HG03520 (cell line): ENCODE measurements around the gene EEF2K.

ENCODE experiments used
- ATAC-seq: cut with Tn5 transposase; IDR thresholded peaks from one replicate; pipeline ENCODE4 v1.9.1; 2021; ENCODE audit warnings: mild to moderate bottlenecking, moderate library complexity; ENCODE audit not compliant: unreplicated experiment

Gene EEF2K

DNA sequence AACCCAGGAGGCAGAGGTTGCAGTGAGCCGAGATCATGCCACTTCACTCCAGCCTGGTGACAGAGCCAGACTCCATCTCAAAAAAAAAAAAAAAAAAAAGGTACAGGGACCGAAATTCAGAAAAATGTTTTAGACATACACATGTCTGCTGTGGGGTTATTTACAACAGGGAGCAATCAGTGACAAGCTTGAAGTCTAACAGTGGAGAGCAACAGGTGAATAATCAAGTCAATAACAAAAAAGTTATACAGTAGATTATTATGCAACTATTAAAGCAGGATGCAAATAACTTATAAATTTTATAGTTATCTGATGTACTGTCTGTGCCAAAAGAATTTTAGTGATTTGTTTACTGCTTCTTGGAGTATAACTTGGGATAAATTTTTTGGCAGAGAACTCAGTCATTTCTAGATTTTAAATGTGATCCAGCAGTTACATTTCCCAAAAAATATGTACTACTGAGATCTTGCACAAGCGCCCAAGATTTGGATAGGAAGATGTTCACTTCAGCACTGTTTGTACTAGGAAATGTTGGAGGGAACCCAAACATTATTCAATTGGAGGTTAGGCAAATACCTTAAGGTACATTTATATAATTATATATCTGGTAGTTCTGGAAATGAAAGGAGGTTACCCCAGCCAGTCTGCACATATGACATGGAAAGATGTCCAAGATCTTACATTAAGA lies 34.1 kb downstream of the EEF2K start:
- ATAC-seq = no peak

DNA sequence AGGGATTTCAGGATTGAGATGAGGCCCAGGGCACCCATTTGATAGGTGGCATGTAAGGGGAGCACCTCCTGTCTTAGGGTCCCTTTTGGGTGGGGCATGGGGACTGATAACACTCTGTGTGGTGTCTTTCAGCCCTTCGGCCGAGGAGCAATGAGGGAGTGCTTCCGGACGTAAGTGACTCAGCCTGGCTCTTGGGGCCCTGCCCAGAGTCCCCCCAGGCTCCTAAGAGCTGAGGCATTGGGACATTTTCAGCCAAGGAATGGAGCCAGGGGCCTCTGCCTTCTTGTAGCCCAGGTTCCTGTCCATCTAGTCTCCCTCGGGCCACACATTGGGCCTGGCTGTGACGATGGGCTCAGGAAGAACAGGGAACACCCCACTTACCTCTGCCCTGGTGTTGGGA lies 44.4 kb downstream of the EEF2K start:
- no peak for ATAC-seq

DNA sequence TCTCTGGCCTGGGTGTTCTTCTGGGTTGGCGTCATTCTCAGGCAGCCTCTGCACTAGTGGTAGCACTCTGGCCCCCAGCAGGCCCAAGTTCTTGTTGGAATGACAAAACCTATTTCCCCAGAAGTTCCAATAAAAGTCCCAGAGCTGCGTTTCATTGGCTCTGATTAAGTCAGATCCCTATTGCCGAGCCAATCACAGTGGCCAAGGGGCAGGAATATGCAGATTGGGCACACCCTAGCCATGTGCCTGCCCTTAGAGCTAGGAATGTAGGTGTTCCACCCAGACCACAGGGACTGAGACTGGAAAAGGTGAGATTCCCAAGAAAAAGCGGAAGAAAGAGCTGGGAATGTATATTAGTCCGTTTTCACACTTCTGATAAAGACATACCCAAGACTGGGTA lies 46.2 kb downstream of the EEF2K start:
- no peak for ATAC-seq

DNA sequence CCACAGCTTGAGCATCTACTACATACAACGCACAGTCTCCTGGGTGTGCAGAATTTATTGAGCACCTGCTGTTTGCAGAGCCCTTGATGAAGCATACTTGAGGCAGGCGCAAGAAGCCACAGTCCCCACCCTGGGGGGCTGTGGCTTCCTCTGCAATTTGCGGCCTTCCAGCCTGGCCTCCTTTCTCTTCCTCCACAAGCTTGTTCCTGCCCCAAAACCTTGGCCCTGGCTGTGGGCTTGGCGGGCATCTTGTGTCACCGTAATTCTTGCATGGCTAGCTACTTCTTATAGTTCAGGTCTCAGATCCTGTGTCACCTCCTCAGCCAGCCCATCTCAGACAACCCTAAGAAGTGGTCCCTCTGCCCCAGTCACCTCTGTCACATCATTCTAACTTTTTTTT lies 47.2 kb downstream of the EEF2K start:
- ATAC-seq = no peak

DNA sequence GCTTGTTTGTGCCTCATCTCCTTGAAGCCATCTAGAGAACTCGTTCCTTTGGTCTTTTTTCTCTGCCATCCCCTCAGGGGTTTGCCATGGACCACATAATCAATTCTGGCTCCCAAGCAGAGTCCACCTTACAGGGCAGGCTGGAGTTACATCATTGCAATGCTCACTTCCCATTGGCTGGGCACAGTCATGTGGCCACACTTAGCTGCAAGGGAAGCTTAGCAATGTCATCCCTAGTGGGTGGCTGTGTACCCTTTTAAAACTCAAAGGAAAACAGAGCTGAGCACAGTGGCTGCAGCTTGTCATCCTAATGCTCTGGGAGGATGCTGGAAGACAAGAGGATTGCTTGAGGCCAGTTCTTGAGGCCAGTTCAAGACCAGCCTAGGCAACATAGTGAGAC lies 49.3 kb downstream of the EEF2K start:
- no peak for ATAC-seq

DNA sequence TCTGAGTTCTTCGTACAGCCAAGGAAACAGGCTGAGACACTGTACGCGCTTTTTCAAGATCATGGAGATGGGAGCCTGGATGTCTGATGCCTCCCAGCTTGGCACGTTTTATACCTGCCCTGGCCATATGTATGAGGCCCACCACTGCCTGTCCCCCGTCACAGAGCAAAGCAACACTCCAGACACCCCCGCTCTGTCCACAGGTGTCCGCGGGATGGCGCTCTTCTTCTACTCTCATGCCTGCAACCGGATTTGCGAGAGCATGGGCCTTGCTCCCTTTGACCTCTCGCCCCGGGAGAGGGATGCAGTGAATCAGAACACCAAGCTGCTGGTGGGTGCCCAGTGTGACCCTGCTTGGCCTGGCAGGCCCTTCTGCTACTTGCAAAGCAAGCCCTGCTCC lies 51.4 kb downstream of the EEF2K start:
- ATAC-seq = no peak

DNA sequence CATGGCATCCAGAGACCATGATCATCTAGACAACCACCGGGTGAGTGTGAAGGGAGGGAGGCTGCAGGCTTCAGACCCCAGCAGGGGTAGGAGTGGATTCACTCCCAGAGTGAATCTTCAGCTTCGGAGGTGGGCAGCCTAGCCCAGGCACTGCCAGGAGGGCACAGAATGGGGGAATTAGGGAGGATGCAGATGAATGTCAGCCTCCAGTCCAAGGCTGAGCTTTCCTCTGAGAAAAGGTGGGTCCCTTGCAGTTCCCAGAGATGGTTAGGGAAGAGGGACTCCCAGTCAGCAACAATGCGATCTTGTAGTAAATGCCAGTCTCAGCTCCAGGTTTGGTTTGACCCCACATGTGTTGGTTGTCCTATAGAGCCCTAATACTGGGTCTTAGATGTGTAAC lies 54.4 kb downstream of the EEF2K start:
- ATAC-seq = no peak

DNA sequence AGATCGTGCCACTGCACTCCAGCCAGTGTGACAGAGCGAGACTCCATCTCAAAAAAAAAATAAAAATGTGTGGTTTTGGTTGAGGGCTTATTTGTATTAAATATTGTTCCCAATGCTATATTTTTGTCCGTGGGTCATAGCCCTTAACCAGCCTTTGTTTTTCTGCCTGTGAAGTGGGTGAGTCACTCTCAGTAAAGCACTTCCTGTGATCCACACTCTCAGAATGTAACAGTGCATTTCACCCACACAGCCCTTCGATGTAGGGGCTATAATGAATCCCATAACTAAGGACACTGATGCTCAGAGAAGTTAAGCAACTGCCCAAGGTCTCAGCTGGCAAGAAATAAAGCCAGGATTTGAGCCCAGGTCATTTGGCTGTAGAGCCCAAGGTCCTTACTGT lies 56.4 kb downstream of the EEF2K start:
- ATAC-seq = no peak

DNA sequence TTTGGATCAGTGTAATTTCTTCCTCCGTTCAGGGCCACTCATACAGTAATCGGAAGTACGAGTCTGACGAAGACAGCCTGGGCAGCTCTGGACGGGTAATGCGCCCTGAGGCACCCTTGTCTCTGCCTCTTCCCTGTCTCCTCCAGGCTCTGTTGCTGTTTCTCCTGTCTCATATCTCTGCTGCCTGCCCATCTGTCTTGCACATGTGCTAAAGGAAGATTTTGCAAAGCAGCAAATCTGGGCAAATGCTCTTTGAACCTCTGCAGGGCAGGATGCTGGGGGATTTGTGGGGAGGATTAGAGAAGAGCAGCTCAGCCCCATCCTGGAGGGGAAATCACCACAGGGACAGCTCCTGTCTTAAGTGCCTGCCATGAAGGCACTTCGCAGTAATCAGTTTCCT lies 58.7 kb downstream of the EEF2K start:
- no peak for ATAC-seq

DNA sequence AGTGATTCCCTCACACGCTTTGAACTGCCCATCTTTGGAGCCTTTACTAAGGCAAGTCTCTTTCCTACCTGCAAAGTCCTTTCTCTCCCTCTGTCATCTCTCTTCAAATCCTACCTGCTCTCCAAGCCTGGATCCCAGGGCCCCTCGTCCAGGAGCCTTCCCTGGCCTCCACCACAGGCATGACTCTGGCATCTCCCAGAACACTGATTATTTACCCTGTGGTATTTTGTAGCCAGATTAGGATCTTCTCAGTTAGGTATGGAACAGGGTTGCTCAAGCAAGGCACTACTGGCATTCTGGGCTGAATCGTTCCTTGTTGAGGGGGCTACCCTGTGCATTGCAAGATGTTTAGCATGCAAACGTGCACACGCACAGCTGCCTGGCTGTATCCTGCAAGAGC lies 59.3 kb downstream of the EEF2K start:
- no peak for ATAC-seq

DNA sequence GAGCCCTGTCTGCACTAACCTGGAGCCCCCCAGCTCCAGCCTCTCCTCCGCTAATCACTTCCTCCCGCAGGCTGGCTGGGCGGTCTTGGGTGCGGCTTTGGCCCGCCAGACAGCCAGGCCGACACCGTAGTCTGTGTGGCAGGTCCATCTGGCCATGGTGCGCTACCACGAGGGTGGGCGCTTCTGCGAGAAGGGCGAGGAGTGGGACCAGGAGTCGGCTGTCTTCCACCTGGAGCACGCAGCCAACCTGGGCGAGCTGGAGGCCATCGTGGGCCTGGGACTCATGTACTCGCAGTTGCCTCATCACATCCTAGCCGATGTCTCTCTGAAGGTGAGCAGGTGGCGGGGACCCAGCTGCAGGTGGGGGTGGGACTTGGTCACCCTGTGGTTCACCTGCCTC lies 60.5 kb downstream of the EEF2K start:
- no peak for ATAC-seq

DNA sequence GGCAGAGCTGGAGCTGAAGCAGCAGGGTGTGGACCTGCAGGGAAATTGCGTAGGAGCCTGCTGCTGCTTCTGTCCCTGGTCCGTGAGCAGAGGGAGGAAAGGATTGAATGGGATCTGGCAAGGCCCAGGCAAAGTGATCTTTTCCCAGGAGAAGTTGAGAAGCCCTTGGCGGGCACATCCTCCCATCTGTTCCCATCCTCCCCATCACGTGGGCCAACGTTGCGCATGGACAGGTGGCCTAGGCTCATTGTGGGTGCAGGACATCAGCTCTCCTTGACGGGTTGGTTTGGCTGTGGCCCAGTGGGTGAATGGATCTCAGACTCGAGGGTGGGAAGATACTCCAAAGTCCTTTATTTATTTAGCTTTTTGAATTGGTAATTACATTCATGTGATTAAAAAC lies 61.7 kb downstream of the EEF2K start:
- no peak for ATAC-seq

DNA sequence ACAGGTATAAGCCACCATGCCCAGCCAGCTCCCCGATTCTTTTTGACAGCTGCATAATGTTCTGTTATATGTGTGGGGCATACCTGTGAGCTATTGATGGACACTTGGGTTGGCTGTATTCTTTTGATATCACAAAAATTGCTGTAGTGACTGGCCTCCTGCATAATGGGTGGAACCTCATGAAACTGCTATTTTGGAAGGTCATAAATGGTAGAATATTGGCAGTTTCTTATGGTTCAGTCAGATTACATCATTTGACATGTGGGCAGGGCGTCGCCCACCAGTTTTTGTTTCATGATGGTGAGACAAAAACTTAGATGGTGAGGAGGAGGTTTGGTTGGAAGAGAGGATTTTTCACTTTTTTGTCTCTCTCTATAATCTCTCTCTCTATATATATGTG lies 64.4 kb downstream of the EEF2K start:
- no peak for ATAC-seq

DNA sequence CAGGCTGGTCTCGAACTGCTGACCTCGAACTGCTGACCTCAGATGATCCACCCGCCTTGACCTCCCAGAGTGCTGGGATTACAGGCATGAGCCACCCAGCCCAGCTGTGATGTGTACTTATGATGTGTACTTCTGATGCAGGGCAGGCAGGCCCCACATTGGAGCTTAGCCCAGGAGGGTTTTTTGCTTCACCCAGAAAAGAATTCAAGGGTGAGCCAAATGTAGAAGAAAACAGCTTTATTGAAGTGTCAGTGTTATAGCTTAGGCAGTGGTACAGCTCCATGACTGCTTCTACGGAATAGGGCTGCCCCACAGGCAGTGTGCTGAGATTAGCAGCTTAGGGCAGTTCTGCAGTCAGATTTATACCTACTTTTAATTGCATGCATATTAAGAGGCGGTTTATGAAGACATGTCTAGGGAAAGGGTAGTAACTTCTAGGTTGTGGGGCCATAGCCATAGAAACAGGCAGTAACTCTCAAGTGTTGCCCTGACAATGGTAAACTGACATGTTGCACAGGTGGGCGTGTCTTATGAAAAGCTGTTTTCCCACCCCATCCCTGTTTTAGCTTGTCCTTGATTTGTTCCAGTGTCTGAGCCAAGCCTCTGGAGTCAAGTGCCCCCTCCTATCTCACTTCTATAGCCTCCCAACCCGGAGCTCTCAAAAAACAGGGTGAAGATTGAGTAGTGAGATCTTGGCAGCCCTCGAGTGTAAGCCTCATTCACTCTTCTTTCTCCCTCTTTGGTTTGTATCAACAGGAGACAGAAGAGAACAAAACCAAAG lies 67.0 kb downstream of the EEF2K start:
- no peak for ATAC-seq

DNA sequence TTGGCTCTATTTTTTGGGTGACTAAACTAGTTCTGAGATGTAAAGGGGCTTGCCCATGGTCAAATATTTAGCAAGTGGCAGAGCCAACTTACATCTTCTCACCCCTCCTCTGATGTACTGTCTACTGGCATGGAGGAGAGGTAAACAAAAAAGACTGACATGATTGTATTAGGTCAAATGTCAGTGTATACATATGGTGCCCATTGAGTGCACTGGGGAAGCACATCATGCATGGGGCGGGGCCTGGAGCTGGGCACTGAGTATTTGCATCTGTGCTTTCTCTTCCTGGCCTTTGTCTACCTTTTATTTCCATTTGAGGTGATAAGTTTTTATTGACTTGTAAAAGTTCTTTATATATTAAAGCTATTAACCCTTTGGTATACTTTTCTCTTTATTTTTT lies 68.8 kb downstream of the EEF2K start:
- ATAC-seq = no peak

DNA sequence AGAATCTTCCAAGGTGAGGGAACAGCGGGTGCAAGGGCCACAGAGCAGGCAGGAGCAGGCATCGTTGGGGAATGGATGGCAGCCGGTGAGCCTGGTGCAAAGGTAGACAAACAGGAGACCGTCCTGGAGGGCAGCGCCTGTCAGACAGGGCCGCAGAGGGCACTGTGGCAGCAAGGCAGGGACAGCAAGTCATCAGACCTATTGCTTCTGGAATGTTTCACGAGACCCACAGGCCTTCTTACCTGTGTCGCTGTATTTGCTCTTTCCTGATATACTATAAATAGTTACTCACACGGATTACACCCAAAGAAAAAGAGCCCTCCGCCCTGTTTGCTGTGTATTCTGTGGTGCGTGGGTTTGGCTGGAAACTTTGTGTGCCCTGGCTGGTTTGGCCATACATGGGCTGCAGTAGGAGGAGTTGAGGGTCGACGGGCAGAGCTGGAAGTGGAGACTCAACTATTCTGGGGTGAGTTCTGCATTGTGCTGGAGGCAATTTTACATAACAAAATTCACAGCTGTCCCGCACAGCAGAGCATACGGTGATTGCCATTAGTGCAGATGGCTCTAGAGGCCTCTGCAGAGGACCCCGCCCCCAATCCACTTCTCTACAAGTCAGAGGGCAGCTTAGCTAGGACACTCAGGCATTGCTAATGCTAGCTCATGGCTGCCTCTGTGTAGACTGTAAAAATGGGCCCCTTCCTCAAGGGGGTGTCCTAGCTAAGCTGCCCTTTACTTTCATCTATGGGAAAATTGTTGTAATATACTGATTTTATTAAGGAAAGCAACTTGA lies 72.6 kb downstream of the EEF2K start:
- ATAC-seq = no peak

DNA sequence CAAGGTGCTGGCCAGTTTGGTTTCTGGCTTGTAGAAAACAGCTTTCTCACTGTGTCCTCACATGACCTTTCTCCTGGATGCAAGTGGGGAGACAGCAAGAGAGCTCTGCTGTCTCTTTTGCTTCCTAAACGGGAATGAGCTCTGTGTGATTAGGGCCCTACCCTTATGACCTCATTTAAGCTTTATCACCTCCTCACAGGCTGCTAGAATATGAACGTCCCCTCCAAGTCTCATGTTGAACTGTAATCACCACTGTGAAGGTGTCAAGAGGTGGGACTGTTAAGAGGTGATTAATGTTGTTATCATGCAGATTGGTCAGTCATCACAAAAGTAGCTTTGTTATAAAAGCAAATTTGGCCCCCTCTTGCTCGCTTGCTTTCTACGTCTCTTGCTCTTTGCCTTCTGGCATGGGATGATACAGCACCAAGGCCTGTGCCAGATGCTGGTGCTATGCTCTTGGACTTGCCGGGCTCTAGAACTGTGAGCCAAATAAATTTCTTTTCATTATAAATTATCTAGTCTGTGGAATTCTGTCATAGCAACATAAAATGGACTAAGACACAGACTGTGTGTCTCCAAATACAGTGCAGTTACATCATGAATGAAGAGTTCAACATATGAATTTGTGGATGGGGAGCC lies 76.3 kb downstream of the EEF2K start:
- ATAC-seq = no peak

DNA sequence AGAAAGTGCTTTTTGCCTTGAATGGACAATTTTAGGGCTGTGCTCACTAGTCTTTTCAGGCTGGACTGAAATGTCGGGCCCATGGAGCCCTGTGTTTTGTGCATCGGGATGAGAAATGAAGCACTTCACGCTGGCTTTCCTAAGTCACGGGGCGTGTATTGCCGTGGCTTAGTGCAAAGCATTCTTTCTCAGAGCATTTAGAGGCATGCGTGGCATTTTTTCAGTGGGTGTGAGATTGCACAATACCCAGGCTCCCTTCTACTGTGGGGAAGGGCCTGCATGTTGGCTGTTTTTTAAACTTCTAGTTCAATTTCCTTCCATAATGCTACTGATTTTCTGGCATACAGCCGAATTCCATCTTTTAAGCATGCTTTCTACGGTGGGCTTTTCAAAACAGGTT lies 78.6 kb downstream of the EEF2K start:
- no peak for ATAC-seq

DNA sequence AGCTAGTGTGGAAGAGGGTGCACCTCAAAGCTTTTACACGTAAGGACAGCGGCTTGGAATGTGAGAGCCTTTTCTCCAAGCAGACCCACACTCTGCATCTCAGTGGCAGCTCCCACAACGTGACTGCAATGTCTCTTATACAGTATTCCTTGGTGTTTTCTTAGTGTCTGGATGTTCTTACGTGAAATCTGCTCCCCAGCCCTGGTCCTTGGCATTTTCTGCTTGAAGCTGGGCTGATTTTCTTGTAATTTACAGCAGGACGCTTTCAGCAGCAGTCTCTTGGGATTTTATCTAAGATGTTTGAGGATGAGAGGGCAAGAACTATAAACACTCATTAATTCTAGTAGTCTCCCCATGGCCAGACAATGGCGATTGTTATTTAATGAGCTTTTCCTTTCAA lies 79.0 kb downstream of the EEF2K start:
- no peak for ATAC-seq

DNA sequence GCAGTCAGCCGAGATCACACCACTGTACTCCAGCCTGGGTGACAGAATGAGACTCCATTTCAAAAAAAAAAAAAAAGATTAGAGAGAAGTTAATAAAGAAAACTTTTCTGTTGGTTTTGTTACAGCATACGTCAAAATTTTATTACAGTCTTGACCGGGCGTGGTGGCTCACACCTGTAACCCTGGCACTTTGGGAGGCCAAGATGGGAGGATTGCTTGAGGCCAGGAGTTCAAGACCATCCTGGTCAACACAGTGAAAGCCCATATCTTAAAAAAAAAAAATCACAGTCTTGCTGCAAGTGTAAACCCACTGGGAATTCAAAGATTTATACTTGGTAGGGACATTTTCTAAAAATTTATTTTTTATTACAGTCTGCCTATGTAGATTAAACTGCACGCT lies 84.9 kb downstream of the EEF2K start:
- ATAC-seq = no peak

DNA sequence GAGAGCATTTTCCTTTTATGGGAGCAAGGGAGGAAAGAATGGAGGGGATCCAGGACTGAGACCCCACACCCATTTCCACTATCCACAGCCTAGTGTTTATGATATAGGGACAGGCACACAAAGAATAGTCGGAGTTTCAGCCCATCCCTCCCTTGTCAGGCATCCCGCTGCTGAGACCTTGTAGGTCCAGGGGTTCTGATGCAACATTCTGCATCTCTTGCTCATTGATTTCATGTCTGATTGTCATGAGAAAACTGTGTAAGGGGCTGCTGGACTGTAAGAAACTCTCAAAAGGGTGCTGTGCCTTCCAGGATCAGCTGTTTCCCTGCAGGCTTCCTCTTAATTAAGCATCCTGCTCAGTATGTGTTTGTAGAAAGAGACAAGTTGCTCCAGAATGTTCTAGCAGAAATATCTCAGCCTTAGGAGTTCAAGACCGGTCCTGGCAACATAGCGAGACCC lies 85.8 kb downstream of the EEF2K start:
- ATAC-seq = no peak
